ENCODE results near the gene TTLL8.

Gene TTLL8

GRCh38 chr22:50082197-50082715, 24.2 kb upstream of the TTLL8 start:
- peaks cover 0 to 21% of the 10 kb centered on the region in 2 experiments for H3K4me1 ChIP-seq (ENCODE audit: control insufficient read depth in 1 of 2, insufficient read depth in 1 of 2, low read depth in 1 of 2, low read length in 1 of 2)
- peaks cover 21% of the 10 kb centered on the region for H3K36me3 ChIP-seq
- TF ChIP-seq CTCF (IDR thresholded peaks at IDR 0.05): no peak
- no peak overlapping the region for H3K27ac ChIP-seq
- peaks cover 8% of the 10 kb centered on the region for H3K9me3 ChIP-seq
- H3K4me3 ChIP-seq (ENCODE audit: low read depth in 1 of 2, low read length in 1 of 2): no peak overlapping the region
- H3K27me3 ChIP-seq: no peaks in the 10 kb centered on the region

GRCh38 chr22:50081426-50082196, 23.5 kb upstream of the TTLL8 start:
- peaks cover 1% of the 10 kb centered on the region for H3K9me3 ChIP-seq
- TF ChIP-seq CTCF (IDR thresholded peaks at IDR 0.05): no peak
- H3K4me1 ChIP-seq (ENCODE audit: control insufficient read depth in 1 of 2, insufficient read depth in 1 of 2, low read depth in 1 of 2, low read length in 1 of 2): peaks cover 0 to 21% of the 10 kb centered on the region in 2 experiments
- no peaks in the 10 kb centered on the region for H3K27me3 ChIP-seq
- H3K27ac ChIP-seq: no peak overlapping the region
- H3K4me3 ChIP-seq (ENCODE audit: low read depth in 1 of 2, low read length in 1 of 2): no peak overlapping the region
- H3K36me3 ChIP-seq: peaks cover 27% of the 10 kb centered on the region

- no peak for TF ChIP-seq CTCF (IDR thresholded peaks at IDR 0.05)
- no peaks in the 10 kb centered on the region for H3K9me3 ChIP-seq
- no peaks in the 10 kb centered on the region for H3K27me3 ChIP-seq
- peaks cover 29% of the 10 kb centered on the region for H3K36me3 ChIP-seq
- no peak overlapping the region for H3K27ac ChIP-seq
- H3K4me3 ChIP-seq (ENCODE audit: low read depth in 1 of 2, low read length in 1 of 2): no peak overlapping the region
- peaks cover 0 to 19% of the 10 kb centered on the region in 2 experiments for H3K4me1 ChIP-seq (ENCODE audit: control insufficient read depth in 1 of 2, insufficient read depth in 1 of 2, low read depth in 1 of 2, low read length in 1 of 2)
Observed at GRCh38 chr22:50080077-50080465, 22.0 kb upstream of the TTLL8 start.

GRCh38 chr22:50078761-50079160, 20.7 kb upstream of the TTLL8 start:
- Histone ChIP-seq H3K27ac (no peak overlapping the region), H3K4me1 (ENCODE audit: control insufficient read depth in 1 of 2, insufficient read depth in 1 of 2, low read depth in 1 of 2, low read length in 1 of 2) (peaks cover 0 to 6% of the 10 kb centered on the region in 2 experiments), H3K36me3 (peaks cover 29% of the 10 kb centered on the region), H3K27me3 (no peaks in the 10 kb centered on the region), H3K9me3 (no peaks in the 10 kb centered on the region), H3K4me3 (ENCODE audit: low read depth in 1 of 2, low read length in 1 of 2) (no peak overlapping the region)
- TF ChIP-seq CTCF (IDR thresholded peaks at IDR 0.05): no peak

GRCh38 chr22:50078246-50078645, 20.1 kb upstream of the TTLL8 start:
- H3K27me3 ChIP-seq: no peaks in the 10 kb centered on the region
- H3K9me3 ChIP-seq: no peaks in the 10 kb centered on the region
- no peak for TF ChIP-seq CTCF (IDR thresholded peaks at IDR 0.05)
- peaks cover 30% of the 10 kb centered on the region for H3K36me3 ChIP-seq
- peaks cover 0 to under 1% of the 10 kb centered on the region in 2 experiments for H3K4me1 ChIP-seq (ENCODE audit: control insufficient read depth in 1 of 2, insufficient read depth in 1 of 2, low read depth in 1 of 2, low read length in 1 of 2)
- H3K27ac ChIP-seq: no peak overlapping the region
- H3K4me3 ChIP-seq (ENCODE audit: low read depth in 1 of 2, low read length in 1 of 2): no peak overlapping the region
